ENCODE results near the gene SAMD11. TPM values are rescaled to one million over a fixed set of nuclear protein-coding genes. Genes with fewer than 3 reads are reported as not detected.
A peak's percentile ranks its signal among the peaks of the same experiment; 100 is the strongest.

Gene SAMD11
- total RNA-seq, 4 donors from 2014 or later = 2.6 to 15.9 (median 11.5) TPM

- Histone ChIP-seq H3K4me1 (peaks cover 0 to 50% (median 5%) of the 10 kb centered on the region in 4 donors), H3K27me3 (peaks cover 0 to 79% of the 10 kb centered on the region in 2 donors), H3K4me3 (peak overlapping the region in 1 of 4 donors; percentile 1), H3K36me3 (no peaks in the 10 kb centered on the region), H3K27ac (peak overlapping the region in 3 of 4 donors; percentile 19 to 75 (median 49)), H3K9me3 (no peaks in the 10 kb centered on the region)
- WGBS, 2 donors = 13 to 17% methylated on average over 6 to 17 of the region's 30 CpGs
- DNase-seq (ENCODE audit: low spot score in 2 of 2) = no peak
- TF ChIP-seq CTCF (IDR thresholded peaks at IDR 0.05) = no peak
- no peak for TF ChIP-seq EP300 (IDR thresholded peaks at IDR 0.05)
- no peak for TF ChIP-seq POLR2A (IDR thresholded peaks at IDR 0.05)
Observed at GRCh38 chr1:935751-936231, 12.1 kb downstream of the SAMD11 start.

GRCh38 chr1:936348-937264 lies 12.9 kb downstream of the SAMD11 start:
- peak overlapping the region in 2 of 4 donors; percentile 49 to 75 for H3K27ac ChIP-seq
- H3K9me3 ChIP-seq = no peaks in the 10 kb centered on the region
- H3K4me1 ChIP-seq = peaks cover 0 to 58% (median 13%) of the 10 kb centered on the region in 4 donors
- DNase-seq (ENCODE audit: low spot score in 2 of 2) = no peak
- WGBS, 2 donors = 71 to 77% methylated on average over 35 to 44 of the region's 45 CpGs
- H3K36me3 ChIP-seq = no peaks in the 10 kb centered on the region
- TF ChIP-seq POLR2A (IDR thresholded peaks at IDR 0.05) = no peak
- no peak for TF ChIP-seq CTCF (IDR thresholded peaks at IDR 0.05)
- TF ChIP-seq EP300 (IDR thresholded peaks at IDR 0.05) = no peak
- H3K27me3 ChIP-seq = peaks cover 0 to 81% of the 10 kb centered on the region in 2 donors
- H3K4me3 ChIP-seq = peak overlapping the region in 1 of 4 donors; percentile 1

GRCh38 chr1:937521-937920 lies 13.8 kb downstream of the SAMD11 start:
- H3K9me3 ChIP-seq = no peaks in the 10 kb centered on the region
- no peak overlapping the region for H3K4me3 ChIP-seq
- no peak for DNase-seq (ENCODE audit: low spot score in 2 of 2)
- TF ChIP-seq EP300 (IDR thresholded peaks at IDR 0.05) (no peak), POLR2A (IDR thresholded peaks at IDR 0.05) (no peak), CTCF (IDR thresholded peaks at IDR 0.05) (no peak)
- H3K27me3 ChIP-seq = peaks cover 0 to 83% of the 10 kb centered on the region in 2 donors
- H3K27ac ChIP-seq = peak overlapping the region in 1 of 4 donors; percentile 76
- no peaks in the 10 kb centered on the region for H3K36me3 ChIP-seq
- WGBS, 2 donors = 85 to 95% methylated on average over 11 to 16 of the region's 16 CpGs
- H3K4me1 ChIP-seq = peaks cover 0 to 67% (median 21%) of the 10 kb centered on the region in 4 donors

- peak in 1 of 2 donors; percentile 26 for TF ChIP-seq EP300 (IDR thresholded peaks at IDR 0.05)
- peak in 4 of 5 experiments; percentile 12 to 47 (median 34) for TF ChIP-seq CTCF (IDR thresholded peaks at IDR 0.05)
- TF ChIP-seq POLR2A (IDR thresholded peaks at IDR 0.05) = no peak
- 54 to 58% methylated on average over 9 to 12 of the region's 15 CpGs for WGBS, 2 donors
- Histone ChIP-seq H3K36me3 (no peaks in the 10 kb centered on the region), H3K27me3 (peaks cover 0 to 82% of the 10 kb centered on the region in 2 donors), H3K4me3 (no peak overlapping the region), H3K27ac (peak overlapping the region in 2 of 4 donors; percentile 28 to 76), H3K9me3 (no peaks in the 10 kb centered on the region), H3K4me1 (peaks cover 0 to 74% (median 24%) of the 10 kb centered on the region in 4 donors)
- no peak for DNase-seq (ENCODE audit: low spot score in 2 of 2)
Observed at GRCh38 chr1:938088-938683, 14.5 kb downstream of the SAMD11 start.
